ENCODE results near the gene HOXA10.
A peak's percentile ranks its signal among the peaks of the same experiment; 100 is the strongest.

HOXA10 gene

DNA sequence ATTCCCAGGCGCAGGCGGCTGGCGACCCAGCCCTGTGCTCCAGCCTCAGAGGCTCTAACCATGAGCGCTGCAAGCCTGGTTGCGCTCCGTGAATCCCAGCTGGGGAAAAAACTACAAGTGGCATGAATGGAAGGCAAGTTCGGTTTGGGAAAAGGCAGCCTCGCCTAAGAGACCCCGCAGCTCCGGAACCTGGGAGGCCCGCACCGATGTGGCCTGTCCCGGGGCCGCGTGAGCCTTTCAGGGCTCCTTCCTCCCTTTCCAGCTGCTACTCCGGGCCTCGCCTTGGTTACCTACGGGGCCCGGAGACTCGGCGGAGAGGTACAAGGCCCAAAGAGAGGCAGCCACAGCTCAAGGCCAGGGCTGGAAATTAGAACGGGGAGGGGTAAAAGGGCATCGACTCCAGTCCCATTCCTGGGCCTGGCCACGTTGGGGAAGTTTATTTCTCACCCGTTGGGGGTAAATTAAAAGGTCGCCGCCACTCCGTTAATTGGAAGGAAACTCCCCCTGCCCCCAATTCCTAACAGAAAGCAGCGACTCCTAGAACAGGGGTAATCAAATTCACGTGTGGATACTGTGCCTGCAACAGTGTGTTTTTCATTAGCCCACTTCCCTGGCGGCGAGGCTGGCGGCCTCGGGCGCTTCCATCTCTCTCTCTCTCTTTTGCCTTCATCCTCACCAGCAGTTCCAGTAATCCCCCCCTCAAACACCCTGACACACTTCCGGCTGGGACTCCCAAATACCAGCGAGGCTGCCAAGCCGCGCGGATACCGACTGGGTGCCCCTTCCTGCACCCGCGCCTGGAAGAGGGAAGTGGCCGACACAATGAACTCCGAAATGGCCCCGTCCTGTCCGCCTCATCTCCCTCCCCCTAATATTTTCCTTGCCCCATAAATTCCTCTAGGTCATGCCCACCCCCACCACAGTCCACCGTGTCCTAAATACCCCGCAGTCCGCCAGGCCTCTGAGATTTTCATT lies 7.3 kb downstream of the HOXA10 start:
- no peak for DNase-seq (ENCODE audit: low read depth in 2 of 2)

DNA sequence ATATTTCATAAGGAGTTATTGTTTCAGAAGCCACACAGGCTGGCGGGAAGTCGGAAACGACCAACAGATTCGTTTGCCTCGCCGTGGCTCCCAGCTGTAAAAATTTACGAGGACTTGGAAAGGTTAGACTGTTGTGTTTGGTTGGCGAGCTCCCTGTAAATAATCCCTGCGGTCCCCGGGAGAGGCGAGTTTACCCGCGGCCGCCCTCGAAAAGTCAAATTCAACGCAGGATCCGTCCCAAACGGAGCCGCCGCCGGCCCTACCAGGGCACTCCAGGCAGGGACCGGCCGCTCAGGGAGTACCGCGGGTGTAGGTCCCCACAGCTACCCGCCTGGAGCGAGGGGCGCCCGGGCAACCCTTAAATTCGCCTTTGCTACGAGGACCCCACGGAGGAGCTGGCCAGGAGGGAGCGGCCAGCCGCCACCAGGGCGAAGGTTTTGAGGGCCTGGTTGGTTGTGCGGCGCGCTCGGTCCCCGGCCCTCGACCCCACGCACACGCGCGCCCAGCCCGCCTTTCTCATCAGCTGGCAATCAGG lies 8.1 kb downstream of the HOXA10 start:
- DNase-seq (ENCODE audit: low read depth in 2 of 2): no peak

DNA sequence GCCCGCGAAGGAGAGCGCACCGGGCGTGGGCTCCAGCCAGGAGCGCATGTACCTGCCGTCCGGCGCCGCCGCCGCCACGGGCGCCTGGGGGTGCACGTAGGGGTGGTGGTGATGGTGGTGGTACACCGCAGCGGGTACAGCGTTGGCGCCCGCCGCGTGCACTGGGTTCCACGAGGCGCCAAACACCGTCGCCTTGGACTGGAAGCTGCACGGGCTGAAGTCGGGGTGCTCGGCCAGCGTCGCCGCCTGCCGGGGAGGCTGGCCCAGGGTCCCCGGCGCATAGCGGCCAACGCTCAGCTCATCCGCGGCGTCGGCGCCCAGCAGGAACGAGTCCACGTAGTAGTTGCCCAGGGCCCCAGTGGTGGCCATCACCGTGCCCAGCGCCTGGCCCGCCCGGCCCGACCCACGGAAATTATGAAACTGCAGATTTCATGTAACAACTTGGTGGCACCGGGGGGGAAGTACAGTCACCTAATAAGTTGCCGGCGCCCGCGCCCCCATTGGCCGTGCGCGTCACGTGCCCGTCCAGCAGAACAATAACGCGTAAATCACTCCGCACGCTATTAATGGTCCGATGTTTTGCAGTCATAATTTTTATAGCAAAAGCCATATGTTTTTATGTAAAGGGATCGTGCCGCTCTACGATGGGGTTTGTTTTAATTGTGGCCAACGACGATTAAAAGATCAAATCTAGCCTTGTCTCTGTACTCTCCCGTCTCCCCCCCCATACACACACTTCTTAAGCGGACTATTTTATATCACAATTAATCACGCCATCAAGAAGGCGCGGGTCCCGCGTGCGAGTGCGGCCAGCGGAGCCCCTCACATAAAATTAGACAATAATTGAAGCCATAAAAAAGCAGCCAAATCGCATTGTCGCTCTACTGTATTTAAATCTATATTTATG lies 8.8 kb downstream of the HOXA10 start, which contains the start of gene HOXA9:
Gene HOXA9 (minus strand): TSS at position 449 of the 907 bp plus-strand sequence. CDS start 80 bp downstream, at position 369.
- no peak for DNase-seq (ENCODE audit: low read depth in 2 of 2)

DNA sequence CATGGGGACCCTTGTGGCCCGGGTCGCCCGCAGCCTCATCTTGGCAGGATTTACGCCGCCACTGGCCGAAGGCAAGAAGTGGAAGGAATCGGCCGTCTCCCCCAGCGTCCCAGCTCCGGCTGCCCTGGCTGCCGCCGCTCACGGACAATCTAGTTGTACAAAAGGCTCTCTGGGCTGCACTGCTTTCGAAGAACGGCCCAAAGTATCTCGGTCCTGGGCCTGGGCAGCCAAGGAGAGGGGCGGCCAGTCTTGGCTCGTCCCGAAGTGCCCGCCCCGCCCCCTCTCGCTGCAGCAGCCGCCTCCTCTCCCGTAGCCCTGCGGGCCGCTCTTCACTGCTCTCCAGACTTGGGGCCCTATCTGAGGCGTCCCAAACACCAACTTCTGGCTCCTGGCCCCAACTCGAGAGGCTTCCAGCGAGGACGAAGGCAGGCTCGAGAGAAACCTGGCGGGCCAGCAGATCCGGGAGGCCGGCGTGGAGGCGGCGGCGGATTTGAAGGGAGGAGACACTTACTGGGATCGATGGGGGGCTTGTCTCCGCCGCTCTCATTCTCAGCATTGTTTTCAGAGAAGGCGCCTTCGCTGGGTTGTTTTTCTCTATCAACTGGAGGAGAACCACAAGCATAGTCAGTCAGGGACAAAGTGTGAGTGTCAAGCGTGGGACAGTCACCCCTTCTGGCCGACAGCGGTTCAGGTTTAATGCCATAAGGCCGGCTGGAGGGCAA lies 9.6 kb downstream of the HOXA10 start:
- no peak for DNase-seq (ENCODE audit: low read depth in 2 of 2)

DNA sequence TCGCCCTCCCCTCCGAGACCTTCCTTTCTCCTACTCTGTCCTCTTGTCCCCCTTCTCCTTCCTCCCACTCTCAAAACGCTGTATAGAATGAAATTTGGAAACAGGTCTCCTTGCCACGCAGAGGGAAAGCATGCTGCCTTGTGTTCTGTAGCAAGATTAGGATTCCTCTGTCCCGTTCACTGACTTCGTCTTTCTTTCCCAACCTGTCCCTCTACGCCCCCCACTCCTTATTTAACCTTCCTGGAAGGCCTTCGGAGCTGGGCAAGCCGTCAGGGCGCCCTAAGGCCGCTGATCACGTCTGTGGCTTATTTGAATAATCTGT lies 10.1 kb downstream of the HOXA10 start:
- DNase-seq (ENCODE audit: low read depth in 2 of 2): no peak

DNA sequence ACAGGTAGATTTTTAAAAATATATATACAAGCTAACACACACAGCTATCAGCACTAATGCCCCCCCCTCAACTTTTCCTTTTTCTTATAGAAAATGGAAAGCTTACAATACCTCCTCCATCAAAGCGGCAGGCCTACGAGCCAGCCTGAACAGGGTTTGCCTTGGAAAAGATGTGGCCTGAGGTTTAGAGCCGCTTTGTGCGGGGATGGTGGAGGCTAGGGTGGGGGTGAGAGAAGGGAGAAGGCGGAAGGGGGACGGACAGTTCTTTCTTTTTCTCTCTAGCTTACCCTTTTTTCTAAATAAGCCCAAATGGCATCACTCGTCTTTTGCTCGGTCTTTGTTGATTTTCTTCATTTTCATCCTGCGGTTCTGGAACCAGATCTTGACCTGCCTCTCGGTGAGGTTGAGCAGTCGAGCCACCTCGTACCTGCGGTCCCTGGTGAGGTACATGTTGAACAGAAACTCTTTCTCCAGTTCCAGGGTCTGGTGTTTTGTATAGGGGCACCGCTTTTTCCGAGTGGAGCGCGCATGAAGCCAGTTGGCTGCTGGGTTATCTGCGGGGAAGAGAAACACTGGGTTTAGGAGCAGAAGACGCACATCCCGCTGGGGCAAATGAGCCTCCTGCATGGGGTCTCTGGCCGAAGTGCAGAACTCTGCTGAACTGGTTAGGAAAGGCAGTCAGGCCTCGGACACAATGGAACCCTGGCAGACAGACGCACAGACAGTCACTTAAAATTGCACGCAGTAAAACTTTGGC lies 10.7 kb downstream of the HOXA10 start:
- no peak for DNase-seq (ENCODE audit: low read depth in 2 of 2)

DNA sequence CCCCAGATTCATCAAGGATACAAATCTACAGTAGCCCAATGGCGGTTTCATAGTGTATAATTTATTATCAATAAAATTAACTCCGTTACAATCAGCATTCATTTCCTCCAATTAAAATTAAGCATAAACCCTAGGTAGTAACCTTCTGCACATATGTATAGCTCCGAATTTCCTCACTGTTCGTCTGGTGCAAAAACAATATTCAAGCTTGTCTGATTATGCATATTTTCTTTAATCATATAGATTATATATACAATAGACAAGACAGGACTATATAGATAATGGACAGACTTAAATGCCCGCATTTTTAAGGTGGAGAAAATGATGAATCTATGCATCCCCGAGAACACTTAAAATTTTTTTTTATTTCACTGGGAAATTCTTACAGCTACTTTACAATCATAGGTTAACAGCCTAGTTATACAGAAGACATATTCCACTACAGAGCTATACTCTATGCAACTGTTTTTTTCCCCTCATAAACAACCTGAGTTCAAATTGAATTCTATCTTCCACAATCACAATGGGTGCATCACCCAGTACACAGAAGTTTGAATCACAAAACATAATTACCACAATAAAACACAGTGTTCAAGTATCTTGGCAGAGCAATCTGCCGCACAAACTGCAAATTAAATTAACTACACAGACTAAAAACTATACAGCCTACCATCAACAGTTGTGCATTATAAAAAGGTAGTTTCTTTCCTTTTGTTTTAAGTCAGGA lies 11.4 kb downstream of the HOXA10 start:
- DNase-seq (ENCODE audit: low read depth in 2 of 2): no peak

DNA sequence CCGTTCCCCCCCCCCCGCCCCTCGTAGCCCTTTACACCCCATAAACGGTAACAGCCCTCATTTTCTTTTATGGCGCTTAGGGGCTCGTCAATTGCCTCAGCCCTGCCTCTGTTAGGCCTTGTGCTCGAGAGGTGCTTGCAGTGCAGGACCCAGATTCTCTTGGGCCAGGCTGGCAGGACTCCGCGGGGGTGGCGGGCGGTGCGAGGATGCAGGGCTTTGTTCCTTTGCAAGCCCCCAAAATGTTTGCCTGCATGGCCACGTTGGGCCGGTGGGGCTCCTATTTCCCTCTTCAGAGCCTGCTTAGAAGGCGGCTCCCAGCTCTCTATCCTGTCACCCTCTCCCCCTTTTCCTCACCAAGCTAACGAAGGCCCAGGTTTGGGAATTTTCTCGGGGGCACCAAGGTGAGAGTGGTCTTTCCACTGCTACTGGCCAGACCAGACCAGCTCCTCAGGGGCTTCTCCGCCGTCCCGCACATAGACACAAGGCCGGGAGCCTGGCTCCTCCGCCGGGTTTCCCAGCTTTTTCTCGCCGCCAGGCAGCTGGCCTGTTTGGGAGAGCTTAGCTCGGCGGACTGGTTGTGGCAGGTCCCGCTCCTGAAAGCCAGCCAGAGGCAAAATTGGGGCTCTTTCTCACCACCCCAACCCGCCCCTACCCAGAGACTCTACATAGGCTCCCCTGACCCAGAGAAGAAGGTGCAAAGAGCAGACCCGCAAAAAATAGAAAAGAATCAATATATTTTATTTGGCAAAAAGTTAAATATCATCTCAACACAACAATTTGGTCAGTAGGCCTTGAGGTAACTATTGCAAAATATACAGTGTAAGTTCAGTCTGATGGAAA lies 12.2 kb downstream of the HOXA10 start:
- DNase-seq (ENCODE audit: low read depth in 2 of 2): no peak

DNA sequence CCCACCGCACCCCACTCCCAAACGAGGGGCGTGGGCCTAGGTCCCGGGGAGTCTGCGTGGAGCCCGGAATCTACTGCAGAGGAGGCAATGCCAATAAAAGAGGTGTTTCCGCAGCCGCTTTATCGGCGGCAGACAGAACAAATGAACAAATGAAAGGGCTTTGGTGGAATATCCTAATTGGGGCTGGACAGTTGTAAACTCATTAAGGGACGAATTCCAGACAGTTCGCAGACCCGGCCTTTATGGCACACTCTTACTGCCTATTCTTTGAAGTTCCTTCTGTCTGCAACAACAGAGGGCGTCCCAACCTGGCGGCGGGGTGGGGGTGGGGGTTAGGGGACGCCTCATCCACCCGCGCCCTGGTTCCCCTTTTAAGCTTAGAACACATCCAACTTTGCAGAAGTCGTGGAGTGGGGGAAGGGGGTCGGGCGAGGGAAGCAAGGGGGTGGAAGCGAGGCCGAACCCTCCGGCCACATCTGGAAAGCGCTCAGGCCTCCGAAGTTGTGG lies 12.9 kb downstream of the HOXA10 start:
- no peak for DNase-seq (ENCODE audit: low read depth in 2 of 2)

DNA sequence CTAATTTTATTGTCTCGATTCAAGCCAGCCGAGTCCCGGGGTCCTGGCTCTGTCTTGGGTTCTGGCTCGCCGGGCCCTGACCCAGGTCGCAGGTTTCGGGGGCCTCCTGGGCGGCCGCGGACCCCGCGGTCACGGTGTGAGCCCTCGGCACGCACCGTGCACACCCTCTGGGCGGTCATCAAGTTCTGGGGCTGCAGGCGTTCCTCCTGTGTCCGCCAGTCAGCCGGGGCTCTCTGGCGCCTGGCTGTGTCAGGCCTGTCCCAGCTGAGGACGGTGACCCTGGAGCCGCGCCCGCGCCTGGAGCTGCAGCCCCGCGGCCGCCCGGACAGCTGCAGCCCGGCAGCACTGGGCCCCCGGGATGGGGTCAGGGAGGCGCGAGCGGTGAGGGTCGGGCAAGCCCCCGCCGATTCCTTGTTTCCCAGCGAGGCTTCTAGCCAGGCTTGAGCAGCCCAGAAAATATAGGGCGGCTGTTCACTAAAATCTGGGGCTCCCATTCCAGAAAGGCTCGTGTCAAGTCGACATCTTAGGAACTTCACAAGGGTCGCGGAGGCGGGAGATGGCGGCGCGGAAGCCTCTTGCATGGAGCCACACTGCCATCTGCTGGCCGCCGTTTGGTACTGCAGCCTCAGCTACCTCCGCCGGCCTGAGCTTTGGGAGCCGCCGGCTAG lies 13.4 kb downstream of the HOXA10 start:
- peak; percentile 77 to 83 for DNase-seq (ENCODE audit: low read depth in 2 of 2)

DNA sequence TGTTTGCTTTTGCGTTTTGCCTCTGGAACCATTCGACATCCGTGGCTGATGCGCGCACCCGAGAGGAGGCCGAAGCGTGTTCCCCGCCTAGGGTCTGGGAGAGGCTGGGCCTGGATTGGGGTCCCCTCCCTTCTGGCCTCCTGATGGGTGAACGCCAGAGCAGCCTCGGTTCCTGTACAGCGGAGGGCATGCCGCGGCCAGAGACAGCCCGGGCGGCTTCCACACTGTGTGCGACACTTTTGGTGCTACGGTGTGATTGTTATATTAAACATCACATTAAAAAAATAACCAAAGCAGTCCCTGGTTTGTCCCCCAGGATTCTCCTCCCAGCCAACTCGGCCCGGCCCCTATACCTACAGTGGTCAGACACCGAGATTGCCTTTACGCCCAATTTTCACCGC lies 14.0 kb downstream of the HOXA10 start:
- DNase-seq (ENCODE audit: low read depth in 2 of 2): no peak

DNA sequence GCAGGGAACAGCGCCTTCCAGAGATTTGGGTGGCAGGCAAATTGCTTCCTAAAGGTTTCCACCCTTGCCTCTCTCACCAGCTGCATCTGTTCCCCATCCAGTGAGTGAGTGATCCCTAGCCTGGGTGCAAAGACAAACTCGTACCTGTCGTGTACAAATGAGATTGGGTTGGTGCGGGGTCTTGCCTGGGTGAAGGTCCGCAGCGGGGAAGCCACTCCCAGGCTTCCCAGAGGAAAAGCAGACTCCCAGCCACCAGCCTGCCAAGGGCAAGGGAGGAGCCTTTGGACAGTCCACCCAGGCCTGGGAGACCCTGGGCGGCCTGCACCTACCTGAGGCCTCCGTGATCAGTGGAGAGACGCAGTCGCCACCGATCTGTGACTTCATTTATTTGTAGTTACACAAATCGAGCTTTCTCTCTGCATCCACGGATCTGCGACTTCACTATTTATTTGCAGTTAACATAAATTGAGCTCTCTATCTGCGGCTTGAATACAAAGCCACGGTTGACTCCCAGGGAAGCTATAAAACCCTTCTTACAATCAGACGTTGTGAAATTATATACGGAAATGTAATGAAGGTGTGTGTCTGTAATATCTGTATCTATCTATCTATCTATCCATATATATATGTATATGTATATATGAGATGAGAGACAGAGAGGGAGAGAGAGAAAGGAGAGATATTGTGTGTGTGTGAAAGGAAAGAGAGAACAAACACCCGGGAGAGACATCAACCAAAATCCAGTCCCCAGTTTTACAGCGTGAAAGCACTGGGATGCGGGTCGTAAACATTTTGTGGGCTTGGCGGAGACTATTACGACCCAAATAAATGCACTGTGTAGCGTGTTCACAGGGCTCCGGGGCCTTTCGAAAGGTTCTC lies 14.6 kb downstream of the HOXA10 start:
- DNase-seq (ENCODE audit: low read depth in 2 of 2): no peak

DNA sequence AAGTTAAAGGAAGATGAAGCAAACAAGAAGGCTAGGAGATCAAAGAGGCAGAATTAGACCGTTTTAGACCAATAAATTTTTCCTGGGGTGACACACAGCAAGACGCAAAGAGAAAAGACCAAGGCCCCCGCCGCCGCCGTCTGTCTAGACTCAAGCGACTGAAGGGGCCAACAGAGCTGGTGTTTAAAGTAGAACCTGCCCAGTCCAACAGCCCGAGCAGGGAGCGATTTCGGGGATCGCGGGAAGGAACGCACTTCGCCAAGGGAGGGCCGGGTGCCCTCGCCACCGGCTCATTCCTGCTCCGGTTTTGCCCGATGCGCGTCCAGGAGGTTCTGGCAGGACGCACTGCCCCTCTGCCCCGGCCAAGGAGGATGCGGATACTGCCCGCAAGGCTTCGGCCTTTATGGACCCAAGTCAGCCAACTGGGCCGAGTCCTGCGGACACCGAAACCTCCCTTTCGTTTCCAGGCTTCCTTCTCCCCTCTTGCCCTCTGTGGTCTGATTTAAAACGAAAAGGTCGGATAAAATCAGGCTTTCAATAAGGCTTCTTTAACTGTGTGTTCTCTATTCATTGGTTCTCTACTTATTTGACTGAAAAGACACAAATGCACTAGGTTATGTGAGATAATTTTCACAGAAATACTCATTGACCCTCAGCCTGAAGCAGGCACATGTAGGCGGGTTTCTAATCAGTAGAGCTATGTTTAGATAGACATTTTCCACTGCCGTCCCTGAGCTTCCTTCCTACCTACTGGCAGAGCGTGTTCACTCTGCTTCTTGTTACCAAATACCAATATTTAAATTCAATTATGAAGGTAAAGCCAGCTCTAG lies 15.5 kb downstream of the HOXA10 start:
- no peak for DNase-seq (ENCODE audit: low read depth in 2 of 2)

DNA sequence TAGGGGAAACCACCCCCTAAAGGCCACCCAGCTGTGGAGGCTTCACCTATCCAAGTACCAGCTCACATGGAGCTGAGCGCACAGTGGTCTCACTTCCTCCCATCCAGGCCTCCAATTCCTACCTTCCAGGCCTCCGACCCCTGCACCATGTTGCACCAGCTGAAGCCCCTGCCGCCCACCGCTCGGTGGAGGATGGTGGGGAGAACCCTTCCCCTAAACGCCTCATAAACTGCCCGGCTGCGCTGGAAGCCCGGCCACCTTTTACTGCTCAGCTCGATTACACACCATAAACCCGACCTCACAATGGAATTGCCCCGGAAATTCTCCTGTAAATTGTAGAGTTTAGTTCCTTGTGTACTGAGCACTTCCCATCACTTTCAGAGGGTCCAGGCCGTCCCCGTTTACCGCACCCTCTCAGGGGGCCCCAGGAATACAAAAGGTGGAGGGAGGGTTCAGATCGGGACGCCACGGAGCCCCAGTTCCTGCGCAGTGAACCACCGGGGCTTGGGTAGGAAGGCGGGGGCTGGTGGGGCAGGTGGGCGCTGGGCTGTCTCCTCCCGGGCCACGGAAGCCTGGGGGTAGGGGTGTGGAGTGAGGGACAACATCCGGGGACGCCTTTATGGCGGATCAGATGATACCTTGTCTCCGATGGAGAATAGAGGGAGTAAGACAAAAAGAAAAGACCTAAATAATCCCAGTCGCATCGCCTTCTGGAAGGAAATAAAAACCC lies 16.3 kb downstream of the HOXA10 start:
- no peak for DNase-seq (ENCODE audit: low read depth in 2 of 2)

DNA sequence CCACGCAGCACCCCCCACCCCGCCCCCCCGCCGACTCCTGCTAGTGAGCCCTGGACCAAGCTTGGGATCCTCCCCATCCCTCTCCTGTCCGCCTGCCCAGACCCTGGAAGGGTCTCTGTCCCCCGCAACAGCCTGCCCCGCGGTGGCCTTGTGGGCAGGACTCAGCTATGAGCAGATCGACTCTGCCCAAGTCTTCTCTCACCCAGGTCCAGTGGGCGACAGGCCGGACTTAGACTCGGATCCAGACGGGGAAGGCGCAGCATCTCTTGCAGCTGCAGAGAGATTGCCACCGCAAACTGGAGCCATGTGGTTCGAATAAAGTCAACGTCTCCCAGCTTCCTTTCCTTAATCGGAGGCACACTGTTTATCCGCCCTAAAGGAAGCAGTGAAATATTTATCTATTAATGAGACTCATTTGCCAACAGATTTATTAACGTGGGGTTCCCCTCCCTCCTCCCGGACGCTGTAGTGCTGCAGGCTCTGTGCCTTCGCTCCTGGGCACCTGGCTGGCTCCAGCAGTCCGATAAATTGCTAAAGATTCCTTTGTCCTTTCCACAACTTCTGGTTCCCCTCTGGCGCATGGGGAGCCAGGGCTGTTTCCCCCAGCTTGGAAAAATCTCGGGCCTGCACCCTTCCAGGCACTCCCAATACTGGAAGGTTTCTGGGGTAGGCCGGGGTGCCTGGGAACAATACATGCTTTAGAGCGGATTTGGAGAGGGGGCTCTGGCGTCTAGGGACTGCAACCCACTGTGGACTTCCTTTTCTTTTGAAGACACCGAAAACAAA lies 17.0 kb downstream of the HOXA10 start:
- DNase-seq (ENCODE audit: low read depth in 2 of 2): no peak
